SU-DHL-6 (cell line): ENCODE data around the gene SLC25A26.

Experiments
- CTCF ChIP-seq: fragments of 200-600 bp; sonication (generic); IDR thresholded peaks from one replicate; pipeline ENCODE4 v1.5.1; 2017; ENCODE audit warnings: antibody characterized with exemption, mild to moderate bottlenecking, low read length, moderate library complexity; ENCODE audit not compliant: insufficient read depth, poor library complexity, severe bottlenecking
- EZH2phosphoT487 ChIP-seq: fragments of 200-600 bp; sonication (generic), shearing (Covaris generic); conservative IDR thresholded peaks from 2 replicates; pipeline ENCODE4 v1.6.1; 2018; ENCODE audit warnings: mild to moderate bottlenecking, antibody characterized with exemption, low read length, moderate library complexity, mixed read lengths

- no peak for TF ChIP-seq CTCF
- TF ChIP-seq EZH2phosphoT487: no peak
These were observed 164.3 kb downstream of the SLC25A26 start for GRCh38 chr3:66385066-66385465.
